CD4-positive, alpha-beta T cell treated with Interleukin-15 for 4 hours (primary cell): Measurements from ENCODE around the gene NSUN7.

Source experiments
- DNase-seq: peaks from one replicate; pipeline ENCODE4 v3.0.0-alpha.2; 2020; ENCODE audit warnings: low spot score

Gene NSUN7

GRCh38 chr4:40734497-40734896, 15.3 kb upstream of the NSUN7 start:
- no peak for DNase-seq

DNA sequence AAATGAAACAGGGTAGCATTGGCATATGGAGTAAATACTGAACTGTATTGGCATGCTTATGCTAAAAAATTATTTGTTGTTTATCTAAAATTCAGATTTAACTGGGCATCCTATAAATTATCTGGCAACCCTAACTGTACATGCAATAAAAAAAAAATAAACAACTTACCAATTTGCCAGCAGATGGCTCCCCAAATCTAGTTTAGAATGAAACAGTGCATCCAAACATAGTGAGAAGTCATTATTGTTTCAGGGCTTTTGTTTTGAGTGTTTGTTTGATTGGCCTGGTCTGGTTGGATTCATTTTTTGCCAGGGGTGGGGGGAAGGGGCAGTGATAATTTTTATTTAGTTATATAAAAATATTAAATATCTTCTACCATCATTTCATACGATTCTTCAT, 12.8 kb upstream of the NSUN7 start:
- no peak for DNase-seq

DNA sequence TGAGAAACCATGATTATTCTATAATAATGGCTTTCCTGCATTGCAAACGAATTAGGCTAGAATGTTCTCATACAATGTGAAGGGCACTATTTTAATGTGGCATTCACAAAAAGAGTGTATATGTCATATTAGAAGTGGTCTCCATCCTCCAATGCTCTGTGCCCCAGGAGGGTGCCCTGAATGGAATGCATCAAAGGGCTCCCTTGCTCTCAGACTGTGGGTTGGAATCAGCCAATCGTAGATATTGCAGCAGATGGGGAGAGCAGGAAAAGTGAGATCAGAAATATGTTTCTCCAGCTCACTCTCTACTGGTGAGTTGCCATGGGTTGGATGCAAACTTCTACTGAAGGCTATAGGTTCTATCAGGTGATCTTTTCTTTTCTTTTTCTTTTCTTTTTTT, 11.9 kb upstream of the NSUN7 start:
- no peak for DNase-seq

DNA sequence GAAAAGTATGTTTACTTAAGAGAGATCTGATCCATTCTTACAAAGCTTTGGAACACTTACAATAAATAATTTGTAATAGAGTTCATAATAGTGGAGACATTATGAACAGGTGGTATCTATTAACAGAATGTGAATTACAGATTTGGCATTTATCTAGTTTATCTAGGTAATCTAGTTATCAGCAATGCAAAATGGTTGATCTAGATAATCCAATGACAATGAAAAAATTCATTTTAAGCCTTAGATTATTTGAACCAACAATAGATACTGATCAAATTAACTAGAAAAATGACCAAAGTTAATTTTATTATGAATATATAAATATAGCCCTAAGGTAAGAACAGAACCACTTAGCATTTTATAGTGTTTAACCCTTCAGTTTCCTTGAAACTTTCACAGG, 10.4 kb upstream of the NSUN7 start:
- no peak for DNase-seq

GRCh38 chr4:40744218-40744617, 5.5 kb upstream of the NSUN7 start:
- DNase-seq: no peak

GRCh38 chr4:40745285-40745984, 4.3 kb upstream of the NSUN7 start:
- DNase-seq: no peak

DNA sequence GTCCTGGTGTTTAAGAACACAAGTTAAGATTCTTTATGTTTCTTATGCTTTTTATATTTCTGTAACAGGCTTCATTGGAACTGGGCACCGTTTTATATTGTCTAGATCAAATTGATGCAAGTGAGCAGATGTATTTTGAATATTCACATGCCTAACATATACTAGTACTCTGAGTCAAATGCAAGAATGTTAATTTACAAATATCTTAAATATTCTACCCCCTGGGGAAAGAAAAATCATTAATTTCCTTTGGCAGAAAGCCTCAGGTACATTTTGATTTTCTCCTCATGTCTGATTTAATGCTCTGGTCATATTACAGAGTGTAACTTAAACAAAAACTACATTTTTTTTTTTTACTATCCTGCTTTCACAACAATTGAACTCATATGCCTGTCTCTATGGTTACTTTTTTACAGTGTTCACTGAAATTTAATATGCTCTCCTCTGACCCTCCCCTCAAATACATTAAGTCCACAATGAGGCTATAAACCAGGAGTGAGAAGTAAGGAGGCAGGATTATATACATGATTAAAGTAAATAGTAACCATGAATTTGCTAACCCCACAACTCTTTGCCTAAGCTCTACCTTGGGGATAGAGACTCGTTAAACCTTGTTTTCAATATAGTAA, 2.4 kb upstream of the NSUN7 start:
- DNase-seq: no peak

GRCh38 chr4:40750461-40751258, 905 bp downstream of the NSUN7 start:
- no peak for DNase-seq

DNA sequence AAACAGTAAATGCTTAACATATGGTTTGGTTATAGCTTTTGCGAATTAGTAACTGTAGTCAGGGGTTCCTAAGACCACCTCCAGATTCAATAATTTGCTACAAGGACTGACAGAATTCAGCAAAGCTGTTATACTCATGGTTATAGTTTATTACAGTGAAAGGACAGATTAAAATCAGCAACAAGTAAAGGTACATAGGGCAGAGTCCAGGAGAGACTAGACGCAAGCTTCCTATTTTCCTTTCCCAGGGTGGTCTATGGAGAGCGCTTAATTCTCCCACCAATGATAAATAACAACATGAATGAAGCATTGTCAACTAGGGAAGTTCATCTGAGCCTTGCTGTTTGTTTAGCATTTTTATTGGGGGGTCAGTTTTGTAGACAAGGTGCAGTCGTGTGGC, 5.9 kb downstream of the NSUN7 start:
- no peak for DNase-seq

DNA sequence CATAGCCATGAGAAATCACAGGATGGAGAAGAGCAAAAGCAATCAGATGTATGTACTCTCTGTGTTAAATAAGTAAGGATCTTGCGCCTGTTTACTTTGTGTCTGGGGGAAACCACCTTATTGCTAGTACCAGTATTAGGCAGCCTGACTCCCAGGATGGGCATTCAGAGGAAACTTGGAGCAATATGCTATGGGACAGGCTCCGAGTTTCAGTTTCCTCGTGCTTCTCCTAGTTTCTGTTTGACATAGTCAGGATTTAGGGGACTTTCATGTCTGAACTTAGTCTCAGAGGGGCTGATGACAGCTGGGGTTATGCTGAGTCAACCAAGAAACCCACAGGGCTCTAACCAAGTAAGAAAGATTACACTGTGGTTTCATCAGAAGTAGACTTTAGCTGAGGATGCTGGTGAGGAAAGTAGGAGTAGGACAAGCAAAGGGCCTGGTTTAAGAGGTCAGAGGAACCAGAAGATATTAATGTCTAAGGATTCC, 13.5 kb downstream of the NSUN7 start:
- DNase-seq: no peak

DNA sequence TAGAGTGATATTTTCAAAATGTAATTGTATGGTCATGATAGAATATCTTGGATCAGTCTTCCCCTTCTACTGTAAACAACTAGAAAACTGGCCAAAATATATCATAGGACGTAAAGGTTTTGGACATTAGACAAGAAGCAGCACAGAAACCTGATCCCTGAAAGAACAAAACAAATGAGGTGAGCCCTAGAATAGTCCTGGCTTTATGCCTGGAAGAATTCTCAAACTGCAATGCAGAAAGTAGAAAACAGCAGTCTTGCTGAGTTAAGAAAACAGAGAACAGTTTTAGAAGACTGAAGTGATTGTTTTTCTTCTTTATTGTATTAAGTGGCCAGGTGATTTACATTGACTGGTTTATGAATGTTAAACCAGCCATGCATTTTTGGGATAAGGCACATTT, 19.5 kb downstream of the NSUN7 start:
- DNase-seq: no peak

DNA sequence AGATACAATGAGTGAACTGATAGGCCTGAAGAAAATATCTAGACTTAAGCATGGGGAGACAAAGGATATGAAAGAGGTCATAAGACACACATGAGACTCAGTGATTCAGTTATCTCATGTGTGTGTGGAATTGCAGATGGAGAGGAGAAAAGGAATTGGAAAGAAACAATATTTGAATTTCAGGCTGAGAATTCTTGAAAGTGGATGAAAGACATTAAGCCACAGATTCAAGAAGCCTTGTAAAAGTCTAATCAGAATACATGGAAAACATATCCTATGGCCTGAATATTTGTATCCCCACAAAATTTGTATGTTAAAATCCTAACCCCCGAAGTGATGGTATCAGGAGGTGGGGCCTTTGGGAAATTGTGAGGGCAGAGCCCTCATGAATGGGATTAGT, 28.3 kb downstream of the NSUN7 start:
- no peak for DNase-seq

DNA sequence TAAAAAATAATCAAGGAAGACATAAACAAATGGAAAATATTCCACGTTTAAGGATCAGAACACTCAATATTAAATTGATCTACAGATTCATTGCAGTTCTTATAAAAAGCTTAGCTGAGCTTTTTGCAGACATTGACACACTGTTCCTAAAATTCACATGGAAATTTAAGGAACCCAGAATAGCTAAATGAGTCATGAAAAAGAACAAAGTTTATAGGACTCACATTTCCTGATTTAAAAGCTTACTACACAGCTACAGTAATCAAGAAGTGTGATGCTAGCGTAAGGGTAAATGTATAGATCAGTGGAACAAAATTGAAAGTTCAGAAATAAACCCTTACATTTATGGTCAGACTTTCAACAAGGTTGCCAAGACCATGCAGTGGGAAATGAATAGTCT, 33.1 kb downstream of the NSUN7 start:
- no peak for DNase-seq

- DNase-seq: no peak
Measured at GRCh38 chr4:40785727-40786126, 36.0 kb downstream of the NSUN7 start.

GRCh38 chr4:40788331-40788730, 38.6 kb downstream of the NSUN7 start:
- no peak for DNase-seq

GRCh38 chr4:40789031-40789430, 39.3 kb downstream of the NSUN7 start:
- DNase-seq: no peak

DNA sequence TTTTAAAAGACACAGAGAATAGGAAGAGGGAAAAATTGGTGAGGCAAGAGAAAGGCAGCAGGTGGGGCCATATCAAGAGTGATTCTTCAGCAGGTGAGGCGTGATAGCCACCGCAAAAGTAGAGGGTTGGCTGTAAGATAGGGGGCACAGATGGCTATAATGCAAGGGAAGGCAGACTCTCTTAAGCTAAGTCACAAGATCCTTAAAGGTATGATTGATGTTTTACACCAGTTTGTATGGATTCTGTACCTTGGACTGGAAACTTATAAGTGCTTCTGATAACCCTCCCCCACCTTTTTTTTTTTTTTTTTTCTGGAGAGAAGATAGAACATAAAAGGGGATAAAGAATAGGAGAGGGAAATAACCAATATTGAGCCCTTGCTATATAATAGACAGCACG, 40.0 kb downstream of the NSUN7 start:
- no peak for DNase-seq

DNA sequence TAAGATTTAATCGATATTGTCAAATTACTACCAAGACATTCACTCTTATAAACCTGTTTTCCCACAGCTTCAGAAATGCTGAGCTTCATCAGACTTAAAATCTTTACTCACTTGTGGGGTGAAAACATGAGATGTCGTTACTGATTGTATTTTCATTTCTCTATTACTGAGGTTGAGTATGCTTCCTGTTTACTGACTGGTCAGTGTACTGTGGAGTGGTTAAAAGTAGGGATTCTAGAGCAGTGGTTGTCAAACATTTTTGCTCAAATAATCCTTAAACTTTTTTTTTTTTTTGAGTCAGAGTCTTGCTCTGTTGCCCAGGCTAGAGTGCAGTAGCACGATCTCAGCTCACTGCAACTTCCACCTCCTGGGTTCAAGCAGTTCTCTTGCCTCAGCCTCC, 50.3 kb downstream of the NSUN7 start:
- no peak for DNase-seq

DNA sequence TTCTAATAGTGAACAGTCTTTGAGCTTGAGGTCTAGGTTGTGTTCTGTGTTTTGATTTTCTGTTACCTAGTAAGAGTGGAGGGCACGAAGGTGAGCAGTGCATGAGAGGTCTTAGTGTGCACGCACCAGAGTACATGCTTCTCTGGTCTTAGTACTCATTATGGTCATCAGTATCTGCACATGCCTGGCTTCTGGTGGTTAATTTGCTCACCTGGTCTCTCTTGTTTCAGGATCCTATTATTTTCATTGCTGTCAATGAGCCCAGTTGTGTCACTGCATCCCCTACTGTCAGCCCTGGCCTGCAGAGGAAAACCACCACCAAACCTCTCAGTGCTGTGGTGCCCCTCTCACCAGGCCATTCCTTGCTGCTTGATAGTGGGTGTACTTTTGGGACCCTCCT, 54.8 kb downstream of the NSUN7 start:
- DNase-seq: no peak

- DNase-seq: no peak
Measured at GRCh38 chr4:40808926-40809457, 59.2 kb downstream of the NSUN7 start.

DNA sequence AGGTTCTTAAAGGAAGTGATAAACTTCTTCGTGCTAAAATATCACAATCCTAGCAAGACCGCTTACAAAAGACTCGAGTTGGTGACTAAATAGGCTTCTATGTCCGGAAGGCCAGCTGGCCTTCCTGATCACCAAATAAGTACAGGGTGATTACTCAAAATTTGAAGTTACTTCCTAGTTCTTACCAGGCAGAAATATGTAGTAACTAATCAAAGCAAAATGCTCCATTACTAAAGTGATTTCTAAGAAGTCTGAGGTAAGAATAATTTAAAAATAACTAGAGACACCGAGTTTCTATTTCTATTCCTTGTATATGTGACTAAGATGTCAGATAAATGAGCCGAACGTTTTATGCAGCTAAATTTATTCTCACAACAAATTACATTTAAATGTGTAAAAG, 62.2 kb downstream of the NSUN7 start:
- DNase-seq: no peak

- DNase-seq: no peak
Measured at GRCh38 chr4:40812386-40812785, 62.6 kb downstream of the NSUN7 start.

- DNase-seq: no peak
Measured at GRCh38 chr4:40812856-40813255, 63.1 kb downstream of the NSUN7 start.
